Endothelial cell of umbilical vein (primary cell): ENCODE measurements around the gene SPANXN4. TPM values are rescaled to one million over a fixed set of nuclear protein-coding genes. Genes with fewer than 3 reads are reported as not detected.

Experiments
- BruUV-seq: library from RNA; stranded (reverse); fragments of 400-500 nt; replicated peaks from 2 replicates; lab custom pipeline; 2021; lab: Mats Ljungman, UMichigan
- CTCF ChIA-PET: fragments of 300-600, 350-600 bp; sonication (Branson Sonifier 250); formaldehyde crosslinking; loops from one replicate; lab custom pipeline; 2021; ENCODE audit warnings: antibody characterized with exemption, inconsistent platforms; lab: Charles Lee
- POLR2A ChIA-PET: fragments of 300-600, 350-600 bp; sonication (Branson Sonifier 250); formaldehyde crosslinking; loops from one replicate; lab custom pipeline; 2021; ENCODE audit warnings: antibody characterized with exemption, inconsistent platforms; lab: Charles Lee
- DNase-seq: peaks from one replicate; pipeline ENCODE4 v3.0.0-alpha.2; 2011; ENCODE audit warnings: low read depth, low spot score
- FAIRE-seq: peaks from 2 replicates; lab custom pipeline; 2011; peaks lifted over from hg19 to GRCh38; lab: Jason Lieb, UNC
- H2AFZ ChIP-seq: 2 replicates; pipeline ENCODE4 v1.6.0; 2012; ENCODE audit warnings: low read depth, low read length, control low read depth, inconsistent platforms
- H3K27ac ChIP-seq: 2 replicates; pipeline ENCODE4 v1.5.1; 2011; ENCODE audit warnings: low read depth, mild to moderate bottlenecking, control low read depth, low read length, moderate library complexity; ENCODE audit not compliant: insufficient read depth
- H3K27me3 ChIP-seq, 2 experiments: 2 replicates each; pipeline versions ENCODE4 v1.6.0 to v1.6.1; 2011; ENCODE audit warnings: low read length in 2 of 2, mixed read lengths in 1 of 2; ENCODE audit not compliant: control insufficient read depth in 2 of 2, insufficient read depth in 2 of 2
- H3K36me3 ChIP-seq, 2 experiments: 2 replicates in 1 of 2; 3 replicates in 1 of 2; pipeline ENCODE4 v1.5.1; 2011; ENCODE audit warnings: low read length in 2 of 2, mild to moderate bottlenecking in 1 of 2, moderate library complexity in 1 of 2; ENCODE audit not compliant: control insufficient read depth in 2 of 2, insufficient read depth in 2 of 2; ENCODE audit errors: extremely low read depth in 1 of 2
- H3K4me1 ChIP-seq: 3 replicates; pipeline ENCODE4 v1.5.1; 2011; ENCODE audit warnings: mild to moderate bottlenecking, low read length; ENCODE audit not compliant: control insufficient read depth, insufficient read depth; ENCODE audit errors: extremely low read depth
- H3K4me2 ChIP-seq: 2 replicates; pipeline ENCODE4 v1.6.1; 2011; ENCODE audit warnings: low read length, control low read depth, mixed read lengths; ENCODE audit not compliant: insufficient read depth
- H3K4me3 ChIP-seq, 3 experiments: fragments of 200-600 bp in 1 of 3; sonication (generic), shearing (Covaris generic) in 1 of 3; replicated peaks in 1 of 3; 2 replicates each; pipeline ENCODE4 v1.5.1; 2011 to 2016; ENCODE audit warnings: control low read depth in 3 of 3, low read length in 3 of 3, mild to moderate bottlenecking in 2 of 3, inconsistent platforms in 1 of 3, low read depth in 1 of 3, moderate library complexity in 1 of 3; ENCODE audit not compliant: insufficient read depth in 1 of 3
- H3K79me2 ChIP-seq: 2 replicates; pipeline ENCODE4 v1.6.0; 2012; ENCODE audit warnings: low read length, inconsistent platforms; ENCODE audit not compliant: control insufficient read depth, insufficient read depth
- H3K9ac ChIP-seq: replicated peaks from 2 replicates; pipeline ENCODE3; 2011; ENCODE audit warnings: low read length, control low read depth; ENCODE audit not compliant: insufficient read depth; ENCODE audit errors: extremely low read depth
- H3K9me1 ChIP-seq: replicated peaks from 3 replicates; pipeline ENCODE4 v1.6.0; 2011; ENCODE audit warnings: mild to moderate bottlenecking, low read length; ENCODE audit not compliant: control insufficient read depth, insufficient read depth; ENCODE audit errors: extremely low read depth
- H3K9me3 ChIP-seq: replicated peaks from 2 replicates; pipeline ENCODE4 v1.5.1; 2012; ENCODE audit warnings: low read length, inconsistent platforms; ENCODE audit not compliant: control insufficient read depth, insufficient read depth
- H4K20me1 ChIP-seq: replicated peaks from 2 replicates; pipeline ENCODE3; 2011; ENCODE audit warnings: mild to moderate bottlenecking, low read length; ENCODE audit not compliant: control insufficient read depth, insufficient read depth; ENCODE audit errors: extremely low read depth
- FOS ChIP-seq: IDR thresholded peaks from 2 replicates; pipeline ENCODE4 v1.6.1; 2011; ENCODE audit warnings: mild to moderate bottlenecking, low read length, moderate library complexity, borderline replicate concordance; ENCODE audit not compliant: insufficient read depth
- GATA2 ChIP-seq: IDR thresholded peaks from 2 replicates; pipeline ENCODE4 v1.7.0; 2011; ENCODE audit warnings: low read depth, mild to moderate bottlenecking, moderate library complexity, mixed read lengths, low read length; ENCODE audit not compliant: insufficient read length, insufficient read depth
- JUN ChIP-seq: IDR thresholded peaks from 2 replicates; pipeline ENCODE4 v1.6.1; 2011; ENCODE audit warnings: borderline replicate concordance, low read depth; ENCODE audit not compliant: insufficient read length, insufficient read depth
- MYC ChIP-seq: IDR thresholded peaks from one replicate; pipeline ENCODE4 v1.6.1; 2011; ENCODE audit warnings: mild to moderate bottlenecking, low read depth, low read length
- POLR2A ChIP-seq: IDR thresholded peaks from 2 replicates; pipeline ENCODE4 v1.6.1; 2012; ENCODE audit warnings: low read depth, mild to moderate bottlenecking, control low read depth, low read length
- POLR2AphosphoS5 ChIP-seq: IDR thresholded peaks from 2 replicates; pipeline ENCODE4 v1.6.1; 2012; ENCODE audit warnings: low read depth, mild to moderate bottlenecking, control low read depth, low read length, moderate library complexity; ENCODE audit not compliant: insufficient read depth
- dilution Hi-C: fragments of 300-500 bp; cut with MboI; formaldehyde crosslinking; loops from one replicate; pipeline ENCODE4 v1.15.0; 2019; ENCODE audit warnings: low sequenced_read_pairs; ENCODE audit not compliant: extremely low pct_ligation_motif_present
- intact Hi-C: fragments of 100-400 bp; cut with micrococcal nuclease; formaldehyde crosslinking; loops from one replicate; pipeline ENCODE4 v1.10.0; 2022
- polyA plus RNA-seq, 4 experiments: library from polyadenylated mRNA; depleted of rRNA in 3 of 4; stranded (reverse) in 3 of 4; unstranded in 1 of 4; fragments of >200 nt; gene quantifications; 2 replicates each; pipeline versions ENCODE4 v1.2.1 to v1.2.3, GENCODE V29; 2011 to 2012; ENCODE audit warnings: missing spikeins in 1 of 4
- total RNA-seq: library from RNA; stranded (reverse); gene quantifications from 2 replicates; pipeline ENCODE4 v1.2.3, GENCODE V29; 2021
- TF ChIP-seq, protein P1 (sequence below), 2 donors: IDR thresholded peaks; 1 replicate in 1 of 2; 2 replicates in 1 of 2; pipeline ENCODE4 v1.5.1; 2011; ENCODE audit warnings: low read length in 2 of 2, mild to moderate bottlenecking in 2 of 2, moderate library complexity in 2 of 2, control low read depth in 1 of 2, inconsistent platforms in 1 of 2, low read depth in 1 of 2; ENCODE audit not compliant: insufficient read depth in 1 of 2; ENCODE audit errors: extremely low read depth in 1 of 2
- TF ChIP-seq, protein P2 (sequence below): IDR thresholded peaks from 2 replicates; pipeline ENCODE4 v1.6.1; 2011; ENCODE audit not compliant: insufficient read depth, insufficient read length

SPANXN4 gene
- total and polyA plus RNA-seq, 2 donors (not counting 3 experiments of a cell fraction or from before 2014, with no cell fraction given): not detected

DNA sequence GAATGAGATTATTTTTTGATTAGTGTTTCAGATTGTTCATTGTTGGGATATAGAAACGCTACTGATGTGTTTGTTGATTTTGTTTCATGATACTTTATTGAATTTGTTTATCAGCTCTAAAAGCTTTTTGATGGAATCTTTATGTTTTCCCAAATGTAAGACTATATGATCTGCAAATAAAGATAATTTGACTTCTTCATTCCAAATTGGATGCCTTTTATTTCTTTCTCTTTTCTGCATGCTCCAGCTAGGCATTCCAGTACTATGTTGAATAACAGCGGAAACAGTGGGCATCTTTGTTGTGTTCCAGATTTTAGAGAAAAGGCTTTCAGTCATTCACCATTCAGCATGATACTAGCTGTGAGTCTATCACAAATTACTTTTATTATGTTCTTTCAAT lies 21.8 kb downstream of the SPANXN4 start:
- intact Hi-C loops: no loop called here
- no peaks in the 10 kb centered on the region for H3K79me2 ChIP-seq
- no peak overlapping the region for H3K9ac ChIP-seq
- no TSS peak for BruUV-seq
- H4K20me1 ChIP-seq: no peaks in the 10 kb centered on the region
- no peak overlapping the region for H3K4me3 ChIP-seq
- dilution Hi-C loops: no loop called here
- H3K27ac ChIP-seq: no peak overlapping the region
- H2AFZ ChIP-seq: no peak overlapping the region
- H3K4me1 ChIP-seq: no peaks in the 10 kb centered on the region
- TF ChIP-seq MYC: no peak
- TF ChIP-seq FOS: no peak
- TF ChIP-seq GATA2: no peak
- TF ChIP-seq POLR2A: no peak
- TF ChIP-seq POLR2AphosphoS5: no peak
- TF ChIP-seq JUN: no peak
- H3K36me3 ChIP-seq: no peaks in the 10 kb centered on the region
- ChIA-PET CTCF (no interaction called here), POLR2A (no interaction called here)
- H3K4me2 ChIP-seq: no peak overlapping the region
- H3K27me3 ChIP-seq: no peaks in the 10 kb centered on the region
- DNase-seq (no peak), FAIRE-seq (no peak)
- H3K9me1 ChIP-seq: no peaks in the 10 kb centered on the region
- H3K9me3 ChIP-seq: no peaks in the 10 kb centered on the region

DNA sequence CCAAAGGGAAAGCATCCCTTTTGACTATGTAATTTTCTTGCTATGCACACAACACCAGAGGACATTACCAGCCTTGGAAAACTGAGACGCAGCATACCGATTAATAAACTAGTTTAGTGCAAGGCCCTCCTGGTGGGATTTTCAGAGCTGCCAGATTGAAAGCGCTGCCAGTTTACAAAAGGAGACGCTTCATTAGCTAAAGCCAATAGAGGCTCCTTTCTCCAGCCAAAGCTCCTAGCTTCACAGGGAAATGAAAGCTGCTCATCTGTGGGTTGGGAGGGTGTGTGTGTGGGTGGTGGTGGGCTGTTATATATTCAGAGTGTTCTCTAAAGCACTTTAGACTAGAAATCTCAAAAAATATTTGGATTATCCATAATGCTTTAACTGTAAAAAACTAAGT lies 32.4 kb downstream of the SPANXN4 start:
- no TSS peak for BruUV-seq
- Histone ChIP-seq H3K4me3 (no peak overlapping the region), H3K4me1 (no peaks in the 10 kb centered on the region), H4K20me1 (no peaks in the 10 kb centered on the region), H3K4me2 (no peak overlapping the region), H3K36me3 (no peaks in the 10 kb centered on the region), H2AFZ (no peak overlapping the region), H3K9me1 (no peaks in the 10 kb centered on the region), H3K27ac (no peak overlapping the region), H3K9ac (no peak overlapping the region), H3K79me2 (no peaks in the 10 kb centered on the region), H3K9me3 (no peaks in the 10 kb centered on the region), H3K27me3 (no peaks in the 10 kb centered on the region)
- no peak for DNase-seq
- ChIA-PET POLR2A (no interaction called here), CTCF (no interaction called here)
- intact Hi-C loops (no loop called here), dilution Hi-C loops (no loop called here)
- TF ChIP-seq POLR2A (no peak), FOS (no peak), JUN (no peak), GATA2 (no peak), MYC (no peak), POLR2AphosphoS5 (no peak)
- TF ChIP-seq, protein P1, sequence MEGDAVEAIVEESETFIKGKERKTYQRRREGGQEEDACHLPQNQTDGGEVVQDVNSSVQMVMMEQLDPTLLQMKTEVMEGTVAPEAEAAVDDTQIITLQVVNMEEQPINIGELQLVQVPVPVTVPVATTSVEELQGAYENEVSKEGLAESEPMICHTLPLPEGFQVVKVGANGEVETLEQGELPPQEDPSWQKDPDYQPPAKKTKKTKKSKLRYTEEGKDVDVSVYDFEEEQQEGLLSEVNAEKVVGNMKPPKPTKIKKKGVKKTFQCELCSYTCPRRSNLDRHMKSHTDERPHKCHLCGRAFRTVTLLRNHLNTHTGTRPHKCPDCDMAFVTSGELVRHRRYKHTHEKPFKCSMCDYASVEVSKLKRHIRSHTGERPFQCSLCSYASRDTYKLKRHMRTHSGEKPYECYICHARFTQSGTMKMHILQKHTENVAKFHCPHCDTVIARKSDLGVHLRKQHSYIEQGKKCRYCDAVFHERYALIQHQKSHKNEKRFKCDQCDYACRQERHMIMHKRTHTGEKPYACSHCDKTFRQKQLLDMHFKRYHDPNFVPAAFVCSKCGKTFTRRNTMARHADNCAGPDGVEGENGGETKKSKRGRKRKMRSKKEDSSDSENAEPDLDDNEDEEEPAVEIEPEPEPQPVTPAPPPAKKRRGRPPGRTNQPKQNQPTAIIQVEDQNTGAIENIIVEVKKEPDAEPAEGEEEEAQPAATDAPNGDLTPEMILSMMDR (IDR thresholded peaks at IDR 0.05; ENCODE audit: extremely low read depth in 1 of 2, insufficient read depth in 1 of 2, low read depth in 1 of 2, low read length in 2 of 2): no peak
- TF ChIP-seq, protein P2, sequence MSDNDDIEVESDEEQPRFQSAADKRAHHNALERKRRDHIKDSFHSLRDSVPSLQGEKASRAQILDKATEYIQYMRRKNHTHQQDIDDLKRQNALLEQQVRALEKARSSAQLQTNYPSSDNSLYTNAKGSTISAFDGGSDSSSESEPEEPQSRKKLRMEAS: no peak
- FAIRE-seq: no peak
